Fibroblast of lung (primary cell): ENCODE measurements around the gene PLXNB1.

Experiments used
- EZH2 ChIP-seq: IDR thresholded peaks from 2 replicates; pipeline ENCODE4 v1.5.1; 2012; ENCODE audit warnings: low read length, control low read depth, mild to moderate bottlenecking; ENCODE audit errors: missing control alignments
- TF ChIP-seq, protein P1 (sequence below), 2 donors: IDR thresholded peaks in 1 of 2; conservative IDR thresholded peaks in 1 of 2; 1 replicate in 1 of 2; 2 replicates in 1 of 2; pipeline ENCODE4 v1.5.1; 2011 to 2012; ENCODE audit warnings: low read length in 2 of 2, control low read depth in 1 of 2, inconsistent platforms in 1 of 2, low read depth in 1 of 2, mild to moderate bottlenecking in 1 of 2

DNA sequence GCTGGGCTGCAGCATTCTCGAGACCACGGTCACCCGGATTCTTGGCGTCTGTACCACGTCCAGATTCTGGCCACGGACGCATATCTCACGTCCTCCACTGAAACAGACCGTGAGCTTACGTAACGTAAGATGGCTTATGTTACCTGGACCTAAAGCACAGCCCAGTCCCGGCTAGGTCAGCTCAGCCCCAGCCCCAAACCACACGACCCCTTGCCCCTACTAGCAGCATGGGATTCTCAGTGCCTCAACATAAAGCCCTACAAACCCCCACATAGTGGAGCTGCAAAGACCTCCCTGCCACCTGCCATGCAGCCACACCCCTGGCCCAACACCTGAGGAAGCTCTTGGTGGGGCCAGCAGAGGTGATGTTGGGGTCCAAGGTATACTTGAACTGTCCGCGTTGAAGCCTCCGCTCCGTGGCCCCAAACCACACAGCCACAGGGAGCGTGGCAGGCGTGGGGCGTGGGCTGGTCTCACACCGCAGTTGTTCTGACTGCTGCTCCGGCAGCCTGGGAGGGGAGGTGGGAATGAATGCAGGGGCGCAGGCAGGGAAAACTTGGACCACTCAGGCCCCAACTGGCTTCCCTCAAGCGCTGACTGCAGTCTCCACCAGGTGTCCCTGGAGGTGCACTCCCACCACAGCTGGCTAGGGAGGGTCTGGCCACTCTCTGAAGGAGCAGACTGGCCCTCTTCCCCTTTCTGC lies 14.5 kb downstream of the PLXNB1 start:
- TF ChIP-seq, protein P1, sequence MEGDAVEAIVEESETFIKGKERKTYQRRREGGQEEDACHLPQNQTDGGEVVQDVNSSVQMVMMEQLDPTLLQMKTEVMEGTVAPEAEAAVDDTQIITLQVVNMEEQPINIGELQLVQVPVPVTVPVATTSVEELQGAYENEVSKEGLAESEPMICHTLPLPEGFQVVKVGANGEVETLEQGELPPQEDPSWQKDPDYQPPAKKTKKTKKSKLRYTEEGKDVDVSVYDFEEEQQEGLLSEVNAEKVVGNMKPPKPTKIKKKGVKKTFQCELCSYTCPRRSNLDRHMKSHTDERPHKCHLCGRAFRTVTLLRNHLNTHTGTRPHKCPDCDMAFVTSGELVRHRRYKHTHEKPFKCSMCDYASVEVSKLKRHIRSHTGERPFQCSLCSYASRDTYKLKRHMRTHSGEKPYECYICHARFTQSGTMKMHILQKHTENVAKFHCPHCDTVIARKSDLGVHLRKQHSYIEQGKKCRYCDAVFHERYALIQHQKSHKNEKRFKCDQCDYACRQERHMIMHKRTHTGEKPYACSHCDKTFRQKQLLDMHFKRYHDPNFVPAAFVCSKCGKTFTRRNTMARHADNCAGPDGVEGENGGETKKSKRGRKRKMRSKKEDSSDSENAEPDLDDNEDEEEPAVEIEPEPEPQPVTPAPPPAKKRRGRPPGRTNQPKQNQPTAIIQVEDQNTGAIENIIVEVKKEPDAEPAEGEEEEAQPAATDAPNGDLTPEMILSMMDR (conservative IDR thresholded peaks at IDR 0.05 in 1 of 2, IDR thresholded peaks at IDR 0.05 in 1 of 2; ENCODE audit: low read depth in 1 of 2, low read length in 2 of 2), result no peak
- TF ChIP-seq EZH2, result no peak
